Measurements from ENCODE around the gene STON2.

The STON2 gene

GRCh38 chr14:81353691-81354323 lies 46.3 kb downstream of the STON2 start:
- Histone ChIP-seq H2AFZ (ENCODE audit: low read depth, low read length, severe bottlenecking) (no peak overlapping the region), H3K9me2 (replicated peaks; ENCODE audit: insufficient read depth, low read length) (no peaks in the 10 kb centered on the region), H3F3A (ENCODE audit: insufficient read depth) (no peaks in the 10 kb centered on the region), H3K9me3 (ENCODE audit: insufficient read depth, low read length) (peaks cover 4% of the 10 kb centered on the region; the same call in 1 of the 2 replicates), H3K9ac (ENCODE audit: low read length) (no peak overlapping the region), H3K79me2 (ENCODE audit: insufficient read depth, low read length) (no peaks in the 10 kb centered on the region), H3K27me3 (ENCODE audit: low read length) (no peaks in the 10 kb centered on the region), H3K4me3 (ENCODE audit: insufficient read depth, low read length, poor library complexity, severe bottlenecking) (no peak overlapping the region), H3K4me2 (ENCODE audit: low read depth, low read length, poor library complexity, severe bottlenecking) (no peak overlapping the region), H3K36me3 (ENCODE audit: low read length) (no peaks in the 10 kb centered on the region), H4K20me1 (ENCODE audit: low read depth, low read length) (no peaks in the 10 kb centered on the region), H3K27ac (ENCODE audit: low read depth, low read length) (no peak overlapping the region)
- TF ChIP-seq CTCF (IDR thresholded peaks at IDR 0.05; ENCODE audit: insufficient read depth, low read length, poor library complexity, severe bottlenecking) = no peak
- TF ChIP-seq EZH2phosphoT487 (conservative IDR thresholded peaks at IDR 0.05; ENCODE audit: low read length) = no peak

- TF ChIP-seq EZH2phosphoT487 (conservative IDR thresholded peaks at IDR 0.05; ENCODE audit: low read length) = no peak
- TF ChIP-seq CTCF (IDR thresholded peaks at IDR 0.05; ENCODE audit: insufficient read depth, low read length, poor library complexity, severe bottlenecking) = no peak
- Histone ChIP-seq H4K20me1 (ENCODE audit: low read depth, low read length) (no peaks in the 10 kb centered on the region), H3K36me3 (ENCODE audit: low read length) (no peaks in the 10 kb centered on the region), H3K27me3 (ENCODE audit: low read length) (no peaks in the 10 kb centered on the region), H3K4me3 (ENCODE audit: insufficient read depth, low read length, poor library complexity, severe bottlenecking) (no peak overlapping the region), H3K9me3 (ENCODE audit: insufficient read depth, low read length) (peaks cover 4% of the 10 kb centered on the region; the same call in 1 of the 2 replicates), H3K9ac (ENCODE audit: low read length) (no peak overlapping the region), H3K9me2 (replicated peaks; ENCODE audit: insufficient read depth, low read length) (no peaks in the 10 kb centered on the region), H3K79me2 (ENCODE audit: insufficient read depth, low read length) (no peaks in the 10 kb centered on the region), H3K27ac (ENCODE audit: low read depth, low read length) (no peak overlapping the region), H2AFZ (ENCODE audit: low read depth, low read length, severe bottlenecking) (no peak overlapping the region), H3K4me2 (ENCODE audit: low read depth, low read length, poor library complexity, severe bottlenecking) (no peak overlapping the region), H3F3A (ENCODE audit: insufficient read depth) (no peaks in the 10 kb centered on the region)
Observed at GRCh38 chr14:81352413-81352812, 47.7 kb downstream of the STON2 start.

GRCh38 chr14:81351205-81351604 lies 48.9 kb downstream of the STON2 start:
- no peaks in the 10 kb centered on the region for H3F3A ChIP-seq (ENCODE audit: insufficient read depth)
- no peaks in the 10 kb centered on the region for H4K20me1 ChIP-seq (ENCODE audit: low read depth, low read length)
- H3K27ac ChIP-seq (ENCODE audit: low read depth, low read length) = no peak overlapping the region
- no peaks in the 10 kb centered on the region for H3K79me2 ChIP-seq (ENCODE audit: insufficient read depth, low read length)
- no peak overlapping the region for H3K9ac ChIP-seq (ENCODE audit: low read length)
- no peaks in the 10 kb centered on the region for H3K36me3 ChIP-seq (ENCODE audit: low read length)
- no peak overlapping the region for H3K4me2 ChIP-seq (ENCODE audit: low read depth, low read length, poor library complexity, severe bottlenecking)
- no peaks in the 10 kb centered on the region for H3K9me2 ChIP-seq (replicated peaks; ENCODE audit: insufficient read depth, low read length)
- no peak overlapping the region for H3K4me3 ChIP-seq (ENCODE audit: insufficient read depth, low read length, poor library complexity, severe bottlenecking)
- no peaks in the 10 kb centered on the region for H3K27me3 ChIP-seq (ENCODE audit: low read length)
- peaks cover 4% of the 10 kb centered on the region; the same call in 1 of the 2 replicates for H3K9me3 ChIP-seq (ENCODE audit: insufficient read depth, low read length)
- no peak overlapping the region for H2AFZ ChIP-seq (ENCODE audit: low read depth, low read length, severe bottlenecking)
- TF ChIP-seq EZH2phosphoT487 (conservative IDR thresholded peaks at IDR 0.05; ENCODE audit: low read length) (no peak), CTCF (IDR thresholded peaks at IDR 0.05; ENCODE audit: insufficient read depth, low read length, poor library complexity, severe bottlenecking) (no peak)
